ENCODE results near the gene TBX1.

DNA sequence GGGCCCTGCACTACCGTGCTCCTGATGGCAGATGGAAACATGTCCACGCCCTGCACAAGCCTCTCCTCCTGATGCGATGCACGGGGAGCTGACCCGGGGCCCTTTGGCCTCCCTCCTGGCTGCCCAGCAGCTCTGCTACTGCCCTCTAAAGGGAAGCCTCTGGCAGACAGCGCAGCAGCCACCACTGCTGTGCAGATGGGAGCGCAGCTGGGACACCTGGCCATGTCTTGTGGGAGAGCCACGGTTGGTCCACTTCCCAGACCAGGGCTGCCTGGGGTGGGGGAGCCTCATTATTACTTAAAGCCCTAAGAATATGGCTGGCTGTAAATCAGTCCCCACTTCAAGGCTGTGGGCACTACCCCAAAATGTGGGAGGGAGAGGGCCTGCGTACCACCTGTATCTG, 38.3 kb downstream of the TBX1 start:
- TF ChIP-seq, protein P1, sequence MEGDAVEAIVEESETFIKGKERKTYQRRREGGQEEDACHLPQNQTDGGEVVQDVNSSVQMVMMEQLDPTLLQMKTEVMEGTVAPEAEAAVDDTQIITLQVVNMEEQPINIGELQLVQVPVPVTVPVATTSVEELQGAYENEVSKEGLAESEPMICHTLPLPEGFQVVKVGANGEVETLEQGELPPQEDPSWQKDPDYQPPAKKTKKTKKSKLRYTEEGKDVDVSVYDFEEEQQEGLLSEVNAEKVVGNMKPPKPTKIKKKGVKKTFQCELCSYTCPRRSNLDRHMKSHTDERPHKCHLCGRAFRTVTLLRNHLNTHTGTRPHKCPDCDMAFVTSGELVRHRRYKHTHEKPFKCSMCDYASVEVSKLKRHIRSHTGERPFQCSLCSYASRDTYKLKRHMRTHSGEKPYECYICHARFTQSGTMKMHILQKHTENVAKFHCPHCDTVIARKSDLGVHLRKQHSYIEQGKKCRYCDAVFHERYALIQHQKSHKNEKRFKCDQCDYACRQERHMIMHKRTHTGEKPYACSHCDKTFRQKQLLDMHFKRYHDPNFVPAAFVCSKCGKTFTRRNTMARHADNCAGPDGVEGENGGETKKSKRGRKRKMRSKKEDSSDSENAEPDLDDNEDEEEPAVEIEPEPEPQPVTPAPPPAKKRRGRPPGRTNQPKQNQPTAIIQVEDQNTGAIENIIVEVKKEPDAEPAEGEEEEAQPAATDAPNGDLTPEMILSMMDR (IDR thresholded peaks at IDR 0.05; ENCODE audit: poor library complexity, severe bottlenecking), result no peak
- TF ChIP-seq POLR2AphosphoS5 (IDR thresholded peaks at IDR 0.05) (no peak), TAF1 (IDR thresholded peaks at IDR 0.05; ENCODE audit: low read depth) (no peak), EZH2 (IDR thresholded peaks at IDR 0.05; ENCODE audit: borderline replicate concordance, insufficient read depth, low read length, poor library complexity, severe bottlenecking) (no peak), EP300 (conservative IDR thresholded peaks at IDR 0.05; ENCODE audit: poor library complexity, severe bottlenecking) (no peak), MXI1 (conservative IDR thresholded peaks at IDR 0.05; ENCODE audit: poor library complexity, severe bottlenecking) (no peak), SMC3 (conservative IDR thresholded peaks at IDR 0.05; ENCODE audit: poor library complexity) (no peak), RAD21 (conservative IDR thresholded peaks at IDR 0.05) (no peak)

All from neural cell (in vitro differentiated cells).